ENCODE results near the gene SLC35A4. TPM values are rescaled to one million over a fixed set of nuclear protein-coding genes. Genes with fewer than 3 reads are reported as not detected.
"Not testable (repeated sequence)": the region's sequence is repeated elsewhere in the genome, so short reads cannot be mapped to it uniquely, and the experiment has no call there.

Gene SLC35A4
- total RNA-seq, 2 donors from 2014 or later, result 43.9 to 55.0 TPM

DNA sequence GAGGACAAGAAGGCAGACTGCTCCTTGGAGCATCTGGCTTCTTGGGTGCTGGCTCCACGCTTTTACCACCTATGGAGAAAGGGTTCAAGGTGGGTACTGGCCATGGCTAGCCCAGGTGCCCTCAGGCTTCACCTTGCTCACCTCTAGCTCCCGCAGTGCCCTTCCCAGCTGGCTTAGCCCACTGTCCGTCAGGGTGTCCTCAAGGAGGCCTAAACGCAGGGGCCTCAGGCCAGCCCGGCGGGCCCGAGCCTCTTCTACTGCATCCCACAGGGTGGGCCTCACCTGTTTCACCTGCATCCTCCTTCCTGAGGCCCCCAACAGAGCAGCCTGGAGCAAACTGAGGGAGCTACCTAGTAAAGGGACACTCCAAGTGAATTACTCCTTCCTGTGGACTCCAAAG lies 9.1 kb downstream of the SLC35A4 start:
- intact Hi-C loops (cut with DNase I), result no loop called here
- DNase-seq (ENCODE audit: low spot score), result no peak

DNA sequence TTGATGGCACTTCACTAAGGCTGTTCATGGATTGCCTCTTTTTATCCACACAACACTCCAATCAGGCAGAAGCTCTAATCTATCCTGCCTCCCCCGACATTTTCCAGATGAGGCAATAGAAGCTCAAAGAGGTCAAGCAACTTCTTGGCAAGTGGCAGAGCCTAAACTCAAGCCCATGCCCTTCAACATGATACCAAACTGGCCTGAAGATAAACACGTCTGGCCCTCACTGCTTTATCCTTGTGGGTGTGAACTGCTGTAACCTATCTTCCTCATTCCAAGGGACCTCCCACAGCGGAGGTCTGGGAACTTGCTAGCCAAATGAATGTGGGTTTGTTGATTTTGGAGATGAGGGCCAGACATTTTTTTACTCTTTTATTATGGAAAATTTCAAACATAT lies 9.5 kb downstream of the SLC35A4 start:
- intact Hi-C loops (cut with DNase I), result no loop called here
- DNase-seq (ENCODE audit: low spot score), result no peak

DNA sequence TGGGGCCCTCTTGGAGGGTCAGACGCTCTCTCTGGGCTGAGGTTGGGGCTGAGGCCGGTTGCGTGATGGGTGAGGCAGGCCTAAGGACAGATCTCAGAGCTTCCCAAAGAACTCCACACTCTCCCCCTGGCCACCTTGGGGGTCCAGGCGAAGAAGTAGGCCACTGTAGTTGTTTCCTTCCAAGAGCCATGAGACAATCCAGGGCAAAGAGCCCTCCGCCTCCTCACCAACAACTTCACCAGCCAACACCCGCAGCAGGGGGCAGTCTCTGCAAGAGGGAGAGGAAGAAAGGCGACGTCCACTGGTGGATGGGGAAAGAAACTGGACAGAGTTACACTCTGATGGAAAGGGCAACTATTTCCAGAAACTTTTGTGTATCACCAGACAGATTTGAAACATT lies 10.7 kb downstream of the SLC35A4 start:
- DNase-seq (ENCODE audit: low spot score), result peak; percentile 89
- intact Hi-C loops (cut with DNase I), result no loop called here

DNA sequence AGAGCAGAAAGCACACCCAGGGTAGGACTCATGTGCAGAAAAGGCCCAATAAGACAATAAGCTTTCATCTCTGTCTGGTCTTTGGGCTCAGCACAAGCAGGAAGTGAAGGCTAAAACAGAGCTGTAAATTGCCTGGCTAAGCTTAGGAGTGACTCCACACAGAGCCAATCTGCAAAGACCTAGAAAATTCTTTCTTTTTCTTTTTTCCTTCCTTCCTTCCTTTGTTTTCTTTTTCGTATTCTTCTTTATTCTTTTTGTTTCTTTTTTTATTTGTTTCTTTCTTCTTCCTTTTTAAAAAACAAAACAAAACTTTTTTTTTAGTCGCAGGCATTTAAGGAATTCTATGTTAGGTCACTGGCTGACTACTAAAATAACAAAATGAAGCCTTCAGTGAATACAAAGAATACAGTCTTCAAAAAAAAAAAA lies 12.2 kb downstream of the SLC35A4 start:
- intact Hi-C loops (cut with DNase I), result no loop called here
- DNase-seq (ENCODE audit: low spot score), result no peak

DNA sequence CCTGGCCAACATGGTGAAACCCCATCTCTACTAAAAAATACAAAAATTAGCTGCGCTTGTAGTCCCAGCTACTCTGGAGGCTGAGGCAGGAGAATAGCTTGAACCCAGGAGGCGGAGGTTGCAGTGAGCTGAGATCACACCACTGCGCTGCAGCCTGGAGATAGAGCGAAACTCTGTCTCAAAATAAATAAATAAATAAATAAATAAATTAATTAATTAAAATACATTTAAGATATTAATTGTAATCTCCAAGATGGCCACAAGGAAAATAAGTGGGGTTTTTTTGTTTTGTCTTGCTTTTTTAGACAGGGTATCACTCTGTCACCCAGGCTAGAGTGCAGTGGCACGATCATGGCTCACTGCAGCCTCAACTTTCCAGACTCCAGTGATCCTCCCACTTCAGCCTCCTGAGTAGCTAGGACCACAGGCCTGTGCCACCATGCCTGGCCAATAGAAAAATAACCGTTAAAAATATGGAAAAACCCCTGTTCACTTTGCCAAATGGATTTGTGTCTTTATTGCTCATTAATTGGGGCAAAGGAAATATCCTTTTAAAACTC lies 14.6 kb downstream of the SLC35A4 start:
- DNase-seq (ENCODE audit: low spot score); intact Hi-C loops (cut with DNase I): not testable (repeated sequence)

DNA sequence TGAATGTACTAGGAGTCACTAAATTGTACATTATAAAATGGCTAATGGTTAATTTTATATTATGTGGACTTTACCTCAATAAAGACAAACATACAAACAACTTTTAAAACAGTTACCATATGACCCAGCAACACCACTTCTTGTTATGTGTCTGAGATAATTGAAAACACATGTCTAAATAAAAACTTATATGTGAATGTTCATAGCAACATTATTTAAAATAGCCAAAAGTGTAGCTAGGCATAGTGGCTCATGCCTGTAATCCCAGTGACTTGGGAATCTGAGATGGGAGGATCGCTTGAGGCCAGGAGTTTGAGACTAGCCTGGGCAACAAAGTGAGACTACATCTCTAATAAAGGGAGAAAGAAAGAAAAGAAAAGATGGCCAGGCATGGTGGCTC lies 22.9 kb downstream of the SLC35A4 start:
- DNase-seq (ENCODE audit: low spot score), result no peak
- intact Hi-C loops (cut with DNase I), result no loop called here

DNA sequence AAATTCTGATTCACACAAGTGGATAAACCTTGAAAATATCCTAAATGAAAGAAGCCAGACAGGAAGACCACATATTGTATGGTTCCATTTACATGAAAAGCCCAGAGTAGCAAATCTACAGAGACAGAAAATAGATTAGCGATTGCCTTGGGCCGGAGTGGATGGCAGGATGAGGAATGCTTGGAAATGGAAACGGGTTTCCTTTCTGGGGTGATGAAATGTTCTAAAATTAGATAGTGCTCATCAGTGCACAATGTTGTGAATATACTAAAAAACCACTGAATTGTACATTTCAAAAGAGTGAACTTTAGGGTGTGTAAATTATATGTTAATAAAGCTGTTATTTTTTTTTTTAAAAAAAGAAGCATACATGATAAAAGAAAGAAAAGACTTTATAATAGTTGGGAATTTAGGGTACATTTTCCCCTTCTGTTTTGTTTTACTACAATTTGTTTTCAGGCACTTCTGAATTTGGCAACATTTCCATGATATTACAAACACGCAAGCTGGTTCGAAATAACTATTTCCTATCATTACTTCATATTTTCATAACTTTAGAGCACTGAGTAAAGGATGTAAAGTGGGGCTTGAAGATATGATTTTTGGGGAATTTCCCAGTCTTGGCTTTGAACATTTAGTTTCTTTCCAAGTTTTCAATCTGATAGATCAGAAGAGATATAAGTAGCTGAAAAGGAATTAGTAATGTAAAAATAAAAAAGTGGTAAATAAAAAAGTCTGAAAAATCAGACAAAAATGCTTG lies 23.9 kb downstream of the SLC35A4 start:
- intact Hi-C loops (cut with DNase I), result no loop called here

DNA sequence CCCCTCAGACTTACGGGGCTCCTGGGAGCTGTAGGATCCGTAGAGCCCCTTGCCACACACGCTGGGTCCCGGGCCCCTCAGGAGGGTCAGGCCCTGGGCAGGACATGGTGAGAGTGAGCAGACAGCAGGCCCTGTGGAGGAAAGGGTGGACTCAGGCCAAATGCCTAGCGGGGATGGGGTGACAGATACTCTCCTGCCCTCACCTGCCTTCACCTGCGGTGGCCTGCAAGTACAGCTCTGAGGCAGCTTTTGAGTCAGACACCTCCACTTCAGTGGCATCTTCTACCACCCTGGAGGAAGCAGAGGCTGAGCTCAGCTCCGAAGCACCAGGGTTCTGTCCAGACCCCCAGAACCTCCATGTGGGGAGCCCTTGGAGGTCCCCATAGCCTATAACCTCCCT lies 26.2 kb downstream of the SLC35A4 start:
- intact Hi-C loops (cut with DNase I), result no loop called here
- DNase-seq (ENCODE audit: low spot score), result no peak

More for the DNA sequence above, 23.9 kb downstream of the SLC35A4 start:
- no peak for DNase-seq (ENCODE audit: low spot score)

DNA sequence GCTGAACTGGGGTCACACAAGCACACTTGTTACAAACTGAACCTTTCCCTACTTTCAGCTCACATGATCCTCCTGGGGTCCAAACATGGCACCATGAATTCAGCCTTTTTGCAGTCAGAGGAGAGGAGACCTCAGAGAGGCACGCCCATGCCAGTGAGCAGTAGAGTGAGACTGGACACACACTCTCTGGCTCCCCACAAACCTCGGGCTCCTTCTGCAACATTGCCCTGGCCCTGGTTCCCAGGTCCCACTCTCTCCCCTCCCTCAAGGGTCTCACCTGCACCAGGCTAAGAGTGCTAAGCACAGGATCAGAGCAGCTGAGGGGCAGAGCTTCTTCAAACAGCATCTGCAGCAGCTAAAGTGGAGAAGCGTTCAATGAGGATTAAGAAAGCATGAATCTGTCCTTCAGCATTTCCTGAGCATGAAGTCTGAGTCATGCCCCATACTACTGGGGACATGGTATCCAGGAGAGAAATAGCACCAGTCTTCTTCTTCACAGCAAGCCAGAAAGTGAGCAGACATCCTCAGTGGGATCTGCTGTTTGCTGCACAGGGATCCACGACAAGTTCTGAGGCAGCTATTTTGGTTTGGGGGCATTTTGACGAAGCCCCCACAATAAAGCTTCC lies 27.2 kb downstream of the SLC35A4 start:
- no peak for DNase-seq (ENCODE audit: low spot score)
- intact Hi-C loops (cut with DNase I), result no loop called here

DNA sequence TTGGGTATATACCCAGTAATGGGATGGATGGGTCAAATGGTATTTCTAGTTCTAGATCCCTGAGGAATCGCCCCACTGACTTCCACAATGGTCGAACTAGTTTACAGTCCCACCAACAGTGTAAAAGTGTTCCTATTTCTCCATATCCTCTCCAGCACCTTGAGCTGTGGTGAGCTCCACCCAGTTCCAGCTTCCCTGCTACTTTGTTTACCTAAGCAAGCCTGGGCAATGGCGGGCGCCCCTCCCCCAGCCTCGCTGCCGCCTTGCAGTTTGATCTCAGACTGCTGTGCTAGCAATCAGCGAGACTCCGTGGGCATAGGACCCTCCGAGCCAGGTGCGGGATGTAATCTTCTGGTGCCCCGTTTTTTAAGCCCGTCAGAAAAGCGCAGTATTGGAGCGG lies 28.4 kb downstream of the SLC35A4 start:
- DNase-seq (ENCODE audit: low spot score); intact Hi-C loops (cut with DNase I): not testable (repeated sequence)

DNA sequence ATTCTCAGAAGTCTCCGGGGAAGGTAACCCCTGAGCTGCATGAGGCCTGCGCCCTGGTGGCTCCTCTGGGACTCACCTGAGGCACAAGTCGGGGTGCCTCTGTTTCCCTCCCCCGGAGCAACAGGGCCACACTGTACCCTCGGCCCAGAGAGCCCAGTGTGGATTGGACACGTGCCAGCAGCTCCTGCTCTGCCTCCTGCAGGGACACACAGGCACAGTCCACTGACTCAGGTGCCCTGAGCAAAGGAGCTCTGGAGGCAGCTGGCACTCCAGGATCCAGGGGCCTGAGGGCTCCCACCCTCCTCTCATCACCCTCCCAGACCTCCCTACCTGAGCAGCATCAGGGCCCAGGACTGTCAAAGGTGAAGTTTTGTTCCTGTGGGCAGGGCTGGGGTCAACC lies 29.5 kb downstream of the SLC35A4 start:
- no peak for DNase-seq (ENCODE audit: low spot score)
- intact Hi-C loops (cut with DNase I), result no loop called here

DNA sequence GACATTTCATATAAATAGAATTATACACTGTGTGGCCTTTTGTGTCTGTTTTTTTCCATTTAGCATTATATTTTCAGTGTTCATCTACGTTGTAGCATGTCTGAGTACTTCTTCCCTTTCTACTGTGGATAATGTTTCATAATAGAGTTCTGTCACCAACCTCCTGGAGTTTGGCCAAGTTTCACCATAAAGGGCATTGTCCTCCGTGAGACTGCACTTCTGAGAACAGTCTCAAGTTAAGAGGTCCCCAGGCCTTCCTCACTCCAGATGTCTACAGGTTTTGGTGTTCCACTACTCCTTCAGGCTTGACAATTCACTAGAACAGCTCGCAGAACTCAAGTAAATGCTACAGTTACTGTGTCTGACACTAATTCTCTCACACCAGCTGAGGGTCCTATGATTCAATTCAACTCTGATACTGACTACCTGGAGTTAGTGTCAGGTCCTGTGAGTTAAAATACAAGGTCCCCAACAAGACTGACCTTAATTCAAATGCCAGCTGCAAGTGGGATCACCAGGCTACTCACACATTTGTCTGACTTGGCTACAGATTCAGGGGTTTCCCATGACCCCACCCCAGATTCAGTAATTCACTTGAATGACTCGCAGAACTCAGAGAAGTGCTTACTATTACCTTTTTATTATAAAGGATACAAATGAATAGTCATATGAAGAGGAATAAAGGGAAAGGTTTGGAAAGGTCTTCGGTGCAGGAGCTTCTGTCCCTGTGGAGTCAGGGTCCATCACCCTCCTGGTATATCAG lies 31.1 kb downstream of the SLC35A4 start:
- DNase-seq (ENCODE audit: low spot score), result no peak
- intact Hi-C loops (cut with DNase I), result no loop called here

DNA sequence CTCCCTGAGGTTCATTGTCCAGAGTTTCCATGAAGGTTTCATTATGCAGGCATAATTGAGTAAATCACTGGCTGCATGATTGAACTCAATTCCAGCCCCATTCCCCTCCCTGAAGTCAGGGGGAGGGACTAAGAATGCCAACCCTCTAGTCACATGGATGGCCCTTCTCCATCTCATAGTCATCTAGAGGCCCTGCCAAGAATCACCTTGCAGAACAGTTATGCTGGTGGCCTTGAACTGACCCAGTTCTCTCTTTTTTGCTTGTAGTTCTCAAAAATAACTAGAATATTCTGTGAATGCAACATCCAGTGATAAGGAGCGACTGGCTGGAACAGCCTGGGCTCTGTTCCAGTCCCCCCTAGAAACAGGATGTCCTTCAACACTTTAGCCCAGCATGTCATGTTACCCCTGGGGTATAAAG lies 31.7 kb downstream of the SLC35A4 start:
- DNase-seq (ENCODE audit: low spot score), result no peak
- intact Hi-C loops (cut with DNase I), result no loop called here

DNA sequence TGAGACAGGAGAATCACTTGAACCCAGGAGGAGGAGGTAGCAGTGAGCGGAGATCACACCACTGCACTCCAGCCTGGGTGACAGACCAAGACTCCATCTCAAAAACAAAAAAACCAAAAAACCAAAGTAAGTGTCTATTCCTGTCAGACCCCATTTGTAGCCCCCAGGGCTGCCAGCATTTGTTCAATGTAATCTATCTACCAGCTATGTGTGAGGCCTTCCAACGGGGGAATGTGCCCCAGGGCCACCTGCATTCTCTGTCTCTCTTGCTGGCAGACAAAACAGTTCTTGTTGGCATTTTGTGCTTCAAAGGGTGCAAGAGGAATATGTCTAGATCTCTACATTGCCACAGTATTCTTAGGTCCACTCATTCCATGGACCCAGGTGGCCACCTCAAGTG lies 34.2 kb downstream of the SLC35A4 start:
- DNase-seq (ENCODE audit: low spot score), result no peak
- intact Hi-C loops (cut with DNase I), result no loop called here

DNA sequence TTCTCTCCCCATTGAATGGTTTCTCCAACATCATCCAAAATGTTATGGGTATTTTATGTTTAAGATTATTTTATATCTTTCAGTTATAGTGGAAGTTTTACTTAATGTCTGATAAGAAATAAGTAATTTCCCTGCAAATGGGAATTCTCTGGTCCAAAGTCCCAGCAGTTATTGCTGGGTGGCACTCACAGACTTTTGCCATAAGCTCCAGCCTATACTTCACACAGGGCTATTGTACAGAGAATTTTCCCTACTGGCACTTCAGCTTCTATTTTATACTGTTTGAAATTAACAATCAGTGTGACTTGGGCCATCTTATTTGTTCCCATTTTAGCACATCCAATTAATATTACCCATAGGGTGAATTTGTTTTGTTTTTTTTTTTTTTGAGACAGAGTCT lies 35.5 kb downstream of the SLC35A4 start:
- intact Hi-C loops (cut with DNase I), result no loop called here

DNA sequence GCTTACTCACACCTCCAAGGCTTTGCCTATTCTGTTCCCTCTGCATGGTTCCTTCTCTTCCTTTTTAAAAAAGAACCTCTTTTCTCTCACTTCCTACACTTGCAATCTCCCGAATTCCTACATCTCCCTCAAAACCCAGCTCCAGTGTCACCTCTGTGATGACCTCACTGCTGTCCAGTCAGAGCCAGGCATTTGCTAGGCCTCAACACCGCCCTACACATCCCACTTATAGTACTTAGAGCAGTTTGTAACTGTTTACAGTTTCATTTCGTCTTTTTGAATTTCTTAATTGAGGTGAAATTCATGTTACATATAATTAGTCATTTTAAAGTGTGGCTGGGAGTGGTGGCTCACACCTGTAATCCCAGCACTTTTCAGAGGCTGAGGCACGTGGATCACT lies 37.5 kb downstream of the SLC35A4 start:
- no peak for DNase-seq (ENCODE audit: low spot score)
- intact Hi-C loops (cut with DNase I), result no loop called here

More for the DNA sequence above, 35.5 kb downstream of the SLC35A4 start:
- no peak for DNase-seq (ENCODE audit: low spot score)

DNA sequence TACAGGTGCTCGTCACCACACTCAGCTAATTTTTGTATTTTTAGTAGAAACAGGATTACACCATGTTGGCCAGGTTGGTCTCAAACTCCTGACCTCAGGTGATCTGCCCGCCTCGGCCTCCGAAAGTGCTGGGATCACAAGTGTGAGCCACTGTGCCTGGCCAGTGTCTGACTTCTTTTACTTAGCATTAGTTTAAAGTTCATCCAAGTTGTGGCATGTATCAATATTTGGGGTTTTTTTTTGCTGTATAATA lies 38.7 kb downstream of the SLC35A4 start:
- intact Hi-C loops (cut with DNase I), result not testable (repeated sequence)

DNA sequence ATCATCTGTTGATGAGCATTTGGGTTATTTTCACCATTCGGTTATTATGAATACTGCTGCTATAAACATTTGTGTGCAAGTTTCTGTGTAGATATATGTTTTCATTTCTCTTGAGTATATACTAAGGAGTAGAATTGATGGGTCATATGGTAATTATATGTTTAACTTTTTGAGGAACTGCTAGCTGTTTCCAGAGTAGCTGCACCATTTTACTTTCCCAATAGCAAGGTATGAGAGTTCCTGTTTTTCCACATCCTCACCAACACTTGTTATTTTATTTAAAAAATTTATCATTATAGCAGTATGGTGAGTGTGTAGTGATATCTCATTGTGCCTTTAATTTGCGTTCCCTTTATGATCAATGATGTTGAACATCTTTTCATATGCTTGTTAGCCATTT lies 39.1 kb downstream of the SLC35A4 start:
- no peak for DNase-seq (ENCODE audit: low spot score)
- intact Hi-C loops (cut with DNase I), result no loop called here

More for the DNA sequence above, 38.7 kb downstream of the SLC35A4 start:
- not testable (repeated sequence) for DNase-seq (ENCODE audit: low spot score)

DNA sequence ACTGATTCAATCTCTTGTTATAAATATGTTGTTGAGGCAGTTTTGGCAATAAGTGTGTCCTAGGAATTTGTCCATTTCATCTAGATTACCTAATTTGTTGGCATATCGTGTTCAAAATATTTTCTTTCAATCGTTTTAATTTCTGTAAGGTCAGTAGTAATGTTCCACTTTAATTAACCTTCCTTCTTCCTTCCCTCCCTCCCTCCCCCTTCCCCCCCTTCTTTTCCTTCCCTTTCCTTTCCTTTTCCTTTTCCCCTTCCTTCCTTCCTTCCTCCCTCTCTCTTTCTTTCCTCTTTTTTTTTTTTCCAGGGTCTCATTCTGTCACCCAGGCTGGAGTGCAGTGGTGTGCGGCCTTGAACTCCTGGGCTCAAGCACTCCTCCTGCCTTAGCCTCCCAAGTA lies 41.3 kb downstream of the SLC35A4 start:
- intact Hi-C loops (cut with DNase I), result no loop called here

DNA sequence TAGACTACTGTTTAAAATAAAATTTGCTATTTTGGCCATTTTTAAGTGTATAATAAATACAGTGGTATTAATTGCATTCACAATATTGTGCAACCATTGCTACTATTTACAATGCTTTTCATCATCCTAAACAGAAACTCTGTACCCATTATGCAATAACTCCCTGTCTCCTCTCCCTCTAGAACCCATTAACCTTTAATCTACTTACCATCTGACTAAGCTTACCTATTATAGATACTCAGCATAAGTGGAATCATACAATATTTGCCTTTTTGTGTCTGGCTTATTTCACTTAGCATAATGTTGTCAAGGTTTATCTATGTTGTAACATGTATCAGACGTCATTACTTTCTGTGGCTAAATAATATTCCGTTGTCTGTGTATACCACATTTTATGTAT lies 42.4 kb downstream of the SLC35A4 start:
- DNase-seq (ENCODE audit: low spot score), result no peak
- intact Hi-C loops (cut with DNase I), result no loop called here

More for the DNA sequence above, 41.3 kb downstream of the SLC35A4 start:
- no peak for DNase-seq (ENCODE audit: low spot score)
